GM21390 (cell line): Measurements from ENCODE around the gene TPM4.
"Not testable (repeated sequence)": the region's sequence is repeated elsewhere in the genome, so short reads cannot be mapped to it uniquely, and the experiment has no call there.

ENCODE experiments used
- ATAC-seq: cut with Tn5 transposase; IDR thresholded peaks from one replicate; pipeline ENCODE4 v1.9.1; 2021; ENCODE audit not compliant: unreplicated experiment

TPM4 gene

GRCh38 chr19:16076154-16076957 is at the start of gene TPM4:
Gene TPM4 (plus strand): TSS chr19:16076495. CDS start chr19:16076566, 71 bp downstream.
- ATAC-seq: peak; percentile 50

DNA sequence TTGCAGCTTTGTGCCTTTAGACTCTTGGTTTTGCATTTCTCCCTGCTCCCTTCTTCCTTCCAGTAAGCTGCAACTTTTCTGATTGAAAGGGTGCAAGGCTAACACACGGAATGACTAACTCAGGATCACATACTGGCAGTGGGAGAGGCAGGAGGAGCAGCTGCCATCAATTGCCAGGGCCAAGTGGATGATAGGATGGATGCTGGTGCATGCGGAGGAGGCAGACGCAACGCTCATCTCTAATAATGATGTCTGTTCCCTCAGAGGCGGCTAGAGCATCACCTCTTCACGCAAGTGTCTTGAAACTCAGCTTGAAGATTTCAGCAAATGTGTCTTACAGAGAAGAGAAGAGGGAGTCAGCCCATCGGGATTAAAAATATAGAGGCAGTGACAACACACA is 49.5 kb upstream of the TPM4 start:
- ATAC-seq: no peak

DNA sequence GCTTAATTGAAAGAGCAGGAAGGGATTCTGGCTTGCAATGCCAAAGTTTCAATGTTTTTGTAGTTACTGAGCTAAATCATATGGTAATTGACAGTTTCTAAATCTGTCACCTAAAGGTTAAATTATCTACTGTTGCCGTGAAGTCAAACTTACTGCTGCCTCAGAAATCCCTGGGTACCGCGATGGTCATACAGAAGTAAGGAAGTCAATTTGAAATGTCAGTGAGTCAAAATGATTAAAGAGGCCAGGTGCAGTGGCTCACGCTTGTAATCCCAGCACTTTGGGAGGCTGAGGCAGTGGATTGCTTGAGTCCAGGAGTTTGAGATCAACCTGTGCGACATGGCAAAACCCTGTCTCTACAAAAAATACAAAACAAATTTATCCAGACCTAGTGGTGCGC is 48.8 kb upstream of the TPM4 start:
- ATAC-seq: no peak

GRCh38 chr19:16030155-16030554 is 46.1 kb upstream of the TPM4 start:
- ATAC-seq: not testable (repeated sequence)

- ATAC-seq: no peak
These were observed 45.1 kb upstream of the TPM4 start for GRCh38 chr19:16030964-16031871.

GRCh38 chr19:16031872-16032200 is 44.5 kb upstream of the TPM4 start:
- ATAC-seq: no peak

DNA sequence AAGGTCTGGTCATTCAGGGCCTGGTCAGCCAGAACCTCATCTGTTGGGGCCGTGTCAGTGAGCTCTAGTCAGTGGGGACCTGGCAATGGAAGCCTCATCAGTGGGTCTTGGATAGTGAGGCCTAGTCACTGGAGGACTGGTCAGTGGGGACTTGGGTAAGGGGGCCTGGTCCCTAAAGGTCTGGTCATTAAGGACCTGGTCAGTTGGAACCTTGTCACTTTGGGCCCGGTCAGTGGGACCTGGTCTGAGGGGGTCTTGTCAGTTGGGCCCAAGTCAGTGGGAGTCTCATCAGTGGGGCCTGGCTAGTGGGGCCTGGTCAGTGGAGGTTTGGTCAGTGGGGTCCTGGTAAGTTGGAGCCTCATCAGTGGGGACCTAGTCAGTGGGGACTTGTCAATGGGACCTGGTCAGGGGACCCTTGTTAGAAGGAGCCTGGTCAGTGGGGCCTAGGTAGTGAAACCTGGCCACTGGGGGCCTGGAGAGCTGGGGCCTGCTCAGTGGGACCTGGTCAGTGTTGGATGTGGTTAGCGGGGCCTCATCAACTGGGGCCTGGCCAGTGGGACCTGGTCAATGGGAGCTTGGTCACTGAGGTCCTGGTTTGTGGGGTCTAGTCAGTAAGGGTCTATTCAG is 43.7 kb upstream of the TPM4 start:
- ATAC-seq: no peak

DNA sequence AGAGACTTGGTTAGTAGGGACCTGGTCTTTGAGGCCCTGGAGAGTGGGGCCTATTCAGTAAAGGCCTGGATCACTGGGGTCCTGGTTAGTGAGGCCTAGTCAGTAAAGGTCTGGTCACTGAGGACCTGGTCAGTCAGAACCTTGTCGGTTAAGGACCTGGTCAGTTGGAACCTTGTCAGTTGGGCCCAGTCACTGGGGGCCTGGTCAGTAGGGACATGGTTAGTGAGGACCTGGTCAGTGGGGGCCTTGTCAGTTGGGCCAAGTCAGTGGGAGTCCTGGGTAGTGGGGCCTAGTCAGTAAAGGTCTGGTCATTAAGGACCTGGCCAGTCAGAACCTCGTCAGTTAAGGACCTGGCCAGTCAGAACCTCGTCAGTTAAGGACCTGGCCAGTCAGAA is 43.2 kb upstream of the TPM4 start:
- no peak for ATAC-seq

- no peak for ATAC-seq
These were observed 42.6 kb upstream of the TPM4 start for GRCh38 chr19:16033721-16034120.

DNA sequence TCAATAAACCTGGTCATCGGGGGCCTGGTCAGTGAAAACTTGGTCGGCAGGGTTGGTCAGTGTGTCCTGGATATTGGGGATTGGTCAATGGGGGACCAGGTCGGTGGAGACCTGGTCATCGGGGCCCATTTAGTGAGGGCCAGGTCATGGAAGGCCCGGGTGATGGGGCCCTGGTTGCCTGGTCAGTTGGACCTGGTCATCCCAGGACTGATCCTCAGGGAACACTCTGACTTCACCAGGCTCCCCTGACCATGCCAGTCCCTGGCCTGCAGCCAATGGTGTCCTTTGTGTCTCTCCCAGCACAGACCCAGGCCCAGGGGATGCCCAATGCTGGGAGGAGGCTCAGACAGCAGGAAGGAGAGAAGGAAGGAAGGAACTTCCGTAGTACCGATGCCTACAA is 42.1 kb upstream of the TPM4 start:
- no peak for ATAC-seq

GRCh38 chr19:16034958-16035560 is 41.2 kb upstream of the TPM4 start:
- ATAC-seq: no peak

DNA sequence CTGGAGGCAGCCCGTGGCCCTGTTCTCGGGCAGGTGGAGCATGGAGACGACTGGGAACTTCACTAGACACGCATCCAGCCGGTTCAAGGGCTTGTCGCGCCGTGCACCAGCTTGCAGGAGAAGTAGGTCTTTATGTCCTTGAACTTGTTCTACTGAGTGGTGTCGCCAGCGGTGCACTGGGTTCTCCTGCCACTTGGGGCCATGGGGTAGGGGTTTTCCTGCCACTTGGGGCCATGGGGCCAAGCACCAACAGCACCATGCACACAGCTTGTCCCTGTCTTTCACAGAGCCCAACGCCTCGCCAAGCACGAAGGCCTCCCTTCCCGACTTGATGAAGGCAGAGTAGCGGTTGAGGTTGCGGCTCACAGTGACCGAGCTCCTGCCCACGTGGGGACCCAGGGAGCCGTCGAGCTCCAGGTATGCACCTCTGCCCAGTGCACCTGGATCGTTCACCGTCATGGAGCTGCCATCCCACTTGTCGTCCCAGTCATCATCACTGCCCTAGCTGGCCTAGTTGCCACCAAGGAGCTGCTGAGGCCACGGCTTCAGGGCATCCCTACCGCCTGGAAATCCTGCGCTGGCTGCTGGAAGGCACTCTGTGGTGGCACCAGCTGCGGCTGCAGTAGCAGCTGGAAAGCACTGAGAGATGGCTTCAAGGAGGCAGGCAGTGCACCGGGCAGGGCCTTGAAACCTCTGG is 40.5 kb upstream of the TPM4 start:
- ATAC-seq: no peak

- no peak for ATAC-seq
These were observed 39.8 kb upstream of the TPM4 start for GRCh38 chr19:16036397-16036925.

DNA sequence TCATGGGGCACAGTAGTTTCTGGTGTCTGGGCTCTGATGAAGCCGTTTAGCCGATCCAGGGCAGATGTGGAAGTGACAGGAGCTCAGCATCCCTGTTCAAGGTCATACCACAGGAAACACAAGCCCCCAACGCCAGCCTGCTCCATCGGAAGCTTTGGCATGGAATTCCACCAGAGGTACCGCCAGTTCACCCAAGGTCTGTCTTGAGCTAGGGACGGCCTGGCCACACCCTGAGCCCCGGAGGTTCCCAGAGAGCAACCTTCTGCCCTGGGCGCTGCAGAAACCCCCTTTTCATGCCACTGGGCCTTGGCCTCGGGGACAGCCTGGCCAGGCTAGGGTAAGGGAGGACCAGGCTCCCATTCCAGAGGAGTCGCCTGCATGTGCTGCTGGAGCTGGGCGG is 39.4 kb upstream of the TPM4 start:
- no peak for ATAC-seq

DNA sequence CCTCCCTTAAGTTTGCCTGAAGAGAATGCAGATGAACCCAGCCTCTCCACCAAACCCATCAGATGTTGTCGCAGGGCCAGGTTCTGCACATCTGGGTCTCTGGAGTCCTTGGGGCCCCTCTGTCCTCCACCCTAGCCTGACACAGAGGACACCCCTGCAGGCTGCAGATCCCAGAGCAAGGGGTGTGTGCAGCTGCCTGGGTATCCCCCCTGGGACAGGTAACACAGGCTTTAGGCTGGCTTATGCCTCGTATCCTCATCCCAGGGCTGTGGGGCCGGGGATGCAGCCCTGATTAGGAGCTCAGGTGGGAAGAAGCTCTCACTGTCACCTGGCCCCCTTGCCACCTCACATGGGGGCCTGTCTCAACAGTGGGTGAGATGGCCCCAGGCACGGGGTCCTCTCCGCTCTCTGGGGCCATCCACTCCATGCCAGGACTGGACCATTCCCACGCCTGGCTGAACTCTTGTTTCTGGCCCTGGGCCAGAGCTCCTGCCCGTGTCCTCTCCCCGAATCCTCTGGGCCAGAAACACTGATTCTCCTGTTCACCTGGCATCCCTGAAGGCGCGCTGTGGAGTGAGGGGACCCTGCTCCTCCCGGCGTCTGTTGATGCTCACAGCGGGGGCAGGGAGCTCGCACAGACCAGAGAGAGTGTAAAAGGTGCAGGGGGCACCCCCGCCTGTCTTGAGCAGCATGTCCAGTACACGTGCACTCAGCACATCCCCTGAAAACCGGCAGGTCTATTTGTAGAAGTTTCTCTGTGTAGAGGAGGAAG is 38.7 kb upstream of the TPM4 start:
- no peak for ATAC-seq

DNA sequence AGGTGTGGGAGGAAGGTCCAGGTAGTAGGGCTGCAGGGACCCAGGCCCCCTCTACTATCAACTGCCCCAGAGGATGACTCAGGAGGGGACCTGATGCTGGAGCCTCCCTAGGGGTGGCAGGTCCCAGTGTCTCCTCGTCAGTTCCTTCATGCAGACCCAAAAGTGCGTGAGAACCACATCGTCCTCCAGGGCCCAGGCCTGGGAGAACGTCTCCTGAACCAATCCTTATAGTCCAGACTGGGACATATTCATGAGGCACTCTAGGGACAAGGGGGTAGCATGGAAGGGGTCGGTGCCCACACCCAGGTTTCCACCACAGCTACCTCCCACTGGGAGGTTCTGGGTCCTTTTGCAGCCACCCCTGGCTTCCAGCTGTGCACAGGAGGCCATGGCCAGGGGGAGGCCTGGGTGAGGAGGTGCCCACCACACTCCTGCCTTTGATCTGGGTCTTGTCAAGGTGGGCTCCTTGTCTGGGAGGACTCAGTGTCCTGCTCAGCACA is 38.0 kb upstream of the TPM4 start:
- no peak for ATAC-seq

GRCh38 chr19:16039081-16039480 is 37.2 kb upstream of the TPM4 start:
- ATAC-seq: no peak

- ATAC-seq: no peak
These were observed 36.8 kb upstream of the TPM4 start for GRCh38 chr19:16039545-16039944.

DNA sequence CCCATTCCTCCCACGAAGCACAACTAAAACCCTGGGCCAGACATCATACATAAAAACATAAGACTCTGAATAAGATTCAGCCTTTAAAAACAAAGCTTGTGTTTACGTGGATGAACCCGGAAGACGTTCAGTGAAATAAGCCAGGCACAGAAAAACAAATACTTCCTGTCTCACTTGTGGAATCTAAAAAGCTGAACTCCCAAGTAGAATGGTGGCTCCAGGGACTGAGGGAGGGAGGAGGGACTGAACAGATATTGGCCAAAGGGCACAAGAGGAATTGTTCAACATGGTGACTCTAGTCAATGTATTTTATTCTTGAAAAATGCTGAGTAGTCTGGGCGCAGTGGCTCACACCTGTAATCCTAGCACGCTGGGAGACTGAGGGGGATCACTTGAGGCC is 35.7 kb upstream of the TPM4 start:
- no peak for ATAC-seq
